ENCODE results near the gene SMKR1. TPM values are rescaled to one million over a fixed set of nuclear protein-coding genes. Genes with fewer than 3 reads are reported as not detected.

SMKR1 gene
- total RNA-seq, 1 experiment from 2014 or later, result 8.9 TPM

DNA sequence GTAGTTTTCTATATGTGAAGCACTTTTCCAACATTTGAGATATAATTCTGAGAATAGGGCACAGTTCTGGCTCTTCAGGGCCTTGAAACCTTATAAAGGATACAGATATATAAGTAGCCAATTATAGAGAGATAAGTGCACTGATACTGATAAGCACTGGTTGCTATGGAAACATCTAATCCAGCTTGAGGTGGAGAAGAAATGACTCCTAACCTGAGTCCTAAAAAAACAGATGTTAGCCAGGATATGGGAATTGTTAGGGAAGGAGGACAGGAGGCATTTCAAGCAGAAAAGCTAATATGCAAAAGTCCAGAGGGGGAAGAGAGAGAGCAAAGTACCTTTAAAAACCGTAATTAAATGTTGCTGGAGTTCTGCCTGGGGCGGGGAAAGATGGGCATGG is 37.3 kb upstream of the SMKR1 start:
- Histone ChIP-seq H3K27ac (ENCODE audit: low read depth, low read length) (no peak overlapping the region), H3K79me2 (ENCODE audit: insufficient read depth, low read length) (no peaks in the 10 kb centered on the region), H3K9ac (ENCODE audit: low read length) (no peak overlapping the region), H3K4me1 (ENCODE audit: control insufficient read depth in 1 of 2, insufficient read depth in 2 of 2, low read length in 2 of 2) (no peaks in the 10 kb centered on the region), H3K4me3 (replicated peaks in 1 of 2; ENCODE audit: low read depth in 1 of 2, low read length in 2 of 2) (no peak overlapping the region), H3K4me2 (ENCODE audit: low read length) (no peak overlapping the region), H3K9me2 (ENCODE audit: insufficient read depth) (no peaks in the 10 kb centered on the region), H3K27me3 (ENCODE audit: insufficient read depth, low read length) (no peaks in the 10 kb centered on the region), H2AFZ (ENCODE audit: low read depth, low read length, poor library complexity, severe bottlenecking) (no peak overlapping the region), H4K20me1 (ENCODE audit: insufficient read depth) (no peaks in the 10 kb centered on the region), H3K9me3 (ENCODE audit: control insufficient read depth in 1 of 2, insufficient read depth in 1 of 2, low read depth in 1 of 2, low read length in 2 of 2) (no peaks in the 10 kb centered on the region), H3K36me3 (ENCODE audit: control insufficient read depth in 1 of 2, insufficient read depth in 2 of 2, low read length in 2 of 2) (peaks cover 2 to 8% of the 10 kb centered on the region in 2 experiments; a peak in 2 of 4 replicates)
- CTCF ChIA-PET, result interaction anchor here (0.6 kb wide), 1 partner anchor 122 kb away, joined by 4 read pairs; no protein-coding TSS in a partner anchor
- POLR2A ChIA-PET, result no interaction called here
- TF ChIP-seq FOSL1 (IDR thresholded peaks at IDR 0.05; ENCODE audit: low read depth), result no peak
- no peak for TF ChIP-seq YY1 (IDR thresholded peaks at IDR 0.05; ENCODE audit: extremely low read depth, insufficient replicate concordance, low read depth, low read length)
- TF ChIP-seq CEBPB (IDR thresholded peaks at IDR 0.05; ENCODE audit: low read depth), result no peak
- no peak for TF ChIP-seq JUND (IDR thresholded peaks at IDR 0.05)
- no peak for TF ChIP-seq RAD21 (IDR thresholded peaks at IDR 0.05; ENCODE audit: low read depth)
- TF ChIP-seq, protein P1, sequence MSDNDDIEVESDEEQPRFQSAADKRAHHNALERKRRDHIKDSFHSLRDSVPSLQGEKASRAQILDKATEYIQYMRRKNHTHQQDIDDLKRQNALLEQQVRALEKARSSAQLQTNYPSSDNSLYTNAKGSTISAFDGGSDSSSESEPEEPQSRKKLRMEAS (IDR thresholded peaks at IDR 0.05), result no peak
- TF ChIP-seq, protein P2, sequence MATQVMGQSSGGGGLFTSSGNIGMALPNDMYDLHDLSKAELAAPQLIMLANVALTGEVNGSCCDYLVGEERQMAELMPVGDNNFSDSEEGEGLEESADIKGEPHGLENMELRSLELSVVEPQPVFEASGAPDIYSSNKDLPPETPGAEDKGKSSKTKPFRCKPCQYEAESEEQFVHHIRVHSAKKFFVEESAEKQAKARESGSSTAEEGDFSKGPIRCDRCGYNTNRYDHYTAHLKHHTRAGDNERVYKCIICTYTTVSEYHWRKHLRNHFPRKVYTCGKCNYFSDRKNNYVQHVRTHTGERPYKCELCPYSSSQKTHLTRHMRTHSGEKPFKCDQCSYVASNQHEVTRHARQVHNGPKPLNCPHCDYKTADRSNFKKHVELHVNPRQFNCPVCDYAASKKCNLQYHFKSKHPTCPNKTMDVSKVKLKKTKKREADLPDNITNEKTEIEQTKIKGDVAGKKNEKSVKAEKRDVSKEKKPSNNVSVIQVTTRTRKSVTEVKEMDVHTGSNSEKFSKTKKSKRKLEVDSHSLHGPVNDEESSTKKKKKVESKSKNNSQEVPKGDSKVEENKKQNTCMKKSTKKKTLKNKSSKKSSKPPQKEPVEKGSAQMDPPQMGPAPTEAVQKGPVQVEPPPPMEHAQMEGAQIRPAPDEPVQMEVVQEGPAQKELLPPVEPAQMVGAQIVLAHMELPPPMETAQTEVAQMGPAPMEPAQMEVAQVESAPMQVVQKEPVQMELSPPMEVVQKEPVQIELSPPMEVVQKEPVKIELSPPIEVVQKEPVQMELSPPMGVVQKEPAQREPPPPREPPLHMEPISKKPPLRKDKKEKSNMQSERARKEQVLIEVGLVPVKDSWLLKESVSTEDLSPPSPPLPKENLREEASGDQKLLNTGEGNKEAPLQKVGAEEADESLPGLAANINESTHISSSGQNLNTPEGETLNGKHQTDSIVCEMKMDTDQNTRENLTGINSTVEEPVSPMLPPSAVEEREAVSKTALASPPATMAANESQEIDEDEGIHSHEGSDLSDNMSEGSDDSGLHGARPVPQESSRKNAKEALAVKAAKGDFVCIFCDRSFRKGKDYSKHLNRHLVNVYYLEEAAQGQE (IDR thresholded peaks at IDR 0.05; ENCODE audit: low read depth), result no peak
- TF ChIP-seq POLR2AphosphoS5 (IDR thresholded peaks at IDR 0.05; ENCODE audit: low read depth, low read length), result no peak
- no peak for TF ChIP-seq CBX3 (IDR thresholded peaks at IDR 0.05; ENCODE audit: low read depth)
- no peak for TF ChIP-seq POLR2A (IDR thresholded peaks at IDR 0.05; ENCODE audit: borderline replicate concordance, extremely low read depth, insufficient read depth, insufficient read length)
- TF ChIP-seq, protein P3, sequence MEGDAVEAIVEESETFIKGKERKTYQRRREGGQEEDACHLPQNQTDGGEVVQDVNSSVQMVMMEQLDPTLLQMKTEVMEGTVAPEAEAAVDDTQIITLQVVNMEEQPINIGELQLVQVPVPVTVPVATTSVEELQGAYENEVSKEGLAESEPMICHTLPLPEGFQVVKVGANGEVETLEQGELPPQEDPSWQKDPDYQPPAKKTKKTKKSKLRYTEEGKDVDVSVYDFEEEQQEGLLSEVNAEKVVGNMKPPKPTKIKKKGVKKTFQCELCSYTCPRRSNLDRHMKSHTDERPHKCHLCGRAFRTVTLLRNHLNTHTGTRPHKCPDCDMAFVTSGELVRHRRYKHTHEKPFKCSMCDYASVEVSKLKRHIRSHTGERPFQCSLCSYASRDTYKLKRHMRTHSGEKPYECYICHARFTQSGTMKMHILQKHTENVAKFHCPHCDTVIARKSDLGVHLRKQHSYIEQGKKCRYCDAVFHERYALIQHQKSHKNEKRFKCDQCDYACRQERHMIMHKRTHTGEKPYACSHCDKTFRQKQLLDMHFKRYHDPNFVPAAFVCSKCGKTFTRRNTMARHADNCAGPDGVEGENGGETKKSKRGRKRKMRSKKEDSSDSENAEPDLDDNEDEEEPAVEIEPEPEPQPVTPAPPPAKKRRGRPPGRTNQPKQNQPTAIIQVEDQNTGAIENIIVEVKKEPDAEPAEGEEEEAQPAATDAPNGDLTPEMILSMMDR (IDR thresholded peaks at IDR 0.05 in 2 of 3, conservative IDR thresholded peaks at IDR 0.05 in 1 of 3; ENCODE audit: borderline replicate concordance in 1 of 3, insufficient read depth in 1 of 3, low read depth in 2 of 3, low read length in 2 of 3), result no peak
- TF ChIP-seq, protein P4, sequence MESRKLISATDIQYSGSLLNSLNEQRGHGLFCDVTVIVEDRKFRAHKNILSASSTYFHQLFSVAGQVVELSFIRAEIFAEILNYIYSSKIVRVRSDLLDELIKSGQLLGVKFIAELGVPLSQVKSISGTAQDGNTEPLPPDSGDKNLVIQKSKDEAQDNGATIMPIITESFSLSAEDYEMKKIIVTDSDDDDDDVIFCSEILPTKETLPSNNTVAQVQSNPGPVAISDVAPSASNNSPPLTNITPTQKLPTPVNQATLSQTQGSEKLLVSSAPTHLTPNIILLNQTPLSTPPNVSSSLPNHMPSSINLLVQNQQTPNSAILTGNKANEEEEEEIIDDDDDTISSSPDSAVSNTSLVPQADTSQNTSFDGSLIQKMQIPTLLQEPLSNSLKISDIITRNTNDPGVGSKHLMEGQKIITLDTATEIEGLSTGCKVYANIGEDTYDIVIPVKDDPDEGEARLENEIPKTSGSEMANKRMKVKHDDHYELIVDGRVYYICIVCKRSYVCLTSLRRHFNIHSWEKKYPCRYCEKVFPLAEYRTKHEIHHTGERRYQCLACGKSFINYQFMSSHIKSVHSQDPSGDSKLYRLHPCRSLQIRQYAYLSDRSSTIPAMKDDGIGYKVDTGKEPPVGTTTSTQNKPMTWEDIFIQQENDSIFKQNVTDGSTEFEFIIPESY (IDR thresholded peaks at IDR 0.05; ENCODE audit: extremely low read depth, insufficient replicate concordance, low read length), result no peak
- TF ChIP-seq SP1 (IDR thresholded peaks at IDR 0.05; ENCODE audit: low read depth), result no peak
- no peak for TF ChIP-seq EGR1 (IDR thresholded peaks at IDR 0.05; ENCODE audit: low read depth)
- TF ChIP-seq TCF7L2 (IDR thresholded peaks at IDR 0.05; ENCODE audit: borderline replicate concordance, extremely low read depth, insufficient read depth, insufficient read length), result no peak
- ATAC-seq (no peak), DNase-seq (ENCODE audit: low read depth, low spot score) (no peak)
- intact Hi-C loops (cut with micrococcal nuclease), result no loop called here
- RAD21 ChIA-PET (ENCODE audit: low non-redundant PET in 1 of 2, low total read pairs in 2 of 2, uncharacterized antibody in 2 of 2, unreplicated experiment in 2 of 2), result no interaction called here
- no TSS peak for BruUV-seq (replicated peaks)

Measured in HCT116 (cell line).